Fibroblast of pulmonary artery (primary cell): Measurements from ENCODE around the gene RRBP1.
A peak's percentile ranks its signal among the peaks of the same experiment; 100 is the strongest.

Experiments used
- DNase-seq: peaks from one replicate; pipeline ENCODE4 v3.0.0-alpha.2; 2010; ENCODE audit warnings: low read depth
- H3K4me3 ChIP-seq: replicated peaks from 2 replicates; pipeline ENCODE4 v1.5.1; 2011; ENCODE audit warnings: low read depth, mild to moderate bottlenecking, control low read depth, low read length, moderate library complexity
- TF ChIP-seq, protein P1 (sequence below): IDR thresholded peaks from 2 replicates; pipeline ENCODE4 v1.5.1; 2011; ENCODE audit warnings: mild to moderate bottlenecking, control low read depth, low read length, inconsistent platforms; ENCODE audit errors: missing control alignments

Gene RRBP1

DNA sequence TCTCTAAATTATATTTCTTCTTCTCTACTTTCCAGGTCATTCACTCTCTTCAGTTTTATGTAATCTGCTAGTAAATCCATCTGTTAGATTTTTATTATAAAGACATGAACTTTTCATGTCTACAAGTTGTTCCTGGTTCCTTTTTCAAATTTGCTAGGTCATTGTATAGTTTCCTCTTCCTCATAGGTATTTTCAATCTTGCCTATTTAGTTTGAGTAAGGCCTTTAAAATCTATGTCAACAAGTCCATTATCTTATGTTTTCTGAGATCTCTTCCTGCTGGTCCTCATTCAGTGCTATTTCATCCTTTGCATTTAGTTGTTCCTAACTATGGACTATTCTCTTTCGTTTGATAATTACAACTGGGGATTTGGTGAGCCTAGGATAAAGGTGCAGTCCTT is 11.0 kb downstream of the RRBP1 start:
- TF ChIP-seq, protein P1, sequence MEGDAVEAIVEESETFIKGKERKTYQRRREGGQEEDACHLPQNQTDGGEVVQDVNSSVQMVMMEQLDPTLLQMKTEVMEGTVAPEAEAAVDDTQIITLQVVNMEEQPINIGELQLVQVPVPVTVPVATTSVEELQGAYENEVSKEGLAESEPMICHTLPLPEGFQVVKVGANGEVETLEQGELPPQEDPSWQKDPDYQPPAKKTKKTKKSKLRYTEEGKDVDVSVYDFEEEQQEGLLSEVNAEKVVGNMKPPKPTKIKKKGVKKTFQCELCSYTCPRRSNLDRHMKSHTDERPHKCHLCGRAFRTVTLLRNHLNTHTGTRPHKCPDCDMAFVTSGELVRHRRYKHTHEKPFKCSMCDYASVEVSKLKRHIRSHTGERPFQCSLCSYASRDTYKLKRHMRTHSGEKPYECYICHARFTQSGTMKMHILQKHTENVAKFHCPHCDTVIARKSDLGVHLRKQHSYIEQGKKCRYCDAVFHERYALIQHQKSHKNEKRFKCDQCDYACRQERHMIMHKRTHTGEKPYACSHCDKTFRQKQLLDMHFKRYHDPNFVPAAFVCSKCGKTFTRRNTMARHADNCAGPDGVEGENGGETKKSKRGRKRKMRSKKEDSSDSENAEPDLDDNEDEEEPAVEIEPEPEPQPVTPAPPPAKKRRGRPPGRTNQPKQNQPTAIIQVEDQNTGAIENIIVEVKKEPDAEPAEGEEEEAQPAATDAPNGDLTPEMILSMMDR: no peak
- DNase-seq: no peak
- H3K4me3 ChIP-seq: no peak overlapping the region

DNA sequence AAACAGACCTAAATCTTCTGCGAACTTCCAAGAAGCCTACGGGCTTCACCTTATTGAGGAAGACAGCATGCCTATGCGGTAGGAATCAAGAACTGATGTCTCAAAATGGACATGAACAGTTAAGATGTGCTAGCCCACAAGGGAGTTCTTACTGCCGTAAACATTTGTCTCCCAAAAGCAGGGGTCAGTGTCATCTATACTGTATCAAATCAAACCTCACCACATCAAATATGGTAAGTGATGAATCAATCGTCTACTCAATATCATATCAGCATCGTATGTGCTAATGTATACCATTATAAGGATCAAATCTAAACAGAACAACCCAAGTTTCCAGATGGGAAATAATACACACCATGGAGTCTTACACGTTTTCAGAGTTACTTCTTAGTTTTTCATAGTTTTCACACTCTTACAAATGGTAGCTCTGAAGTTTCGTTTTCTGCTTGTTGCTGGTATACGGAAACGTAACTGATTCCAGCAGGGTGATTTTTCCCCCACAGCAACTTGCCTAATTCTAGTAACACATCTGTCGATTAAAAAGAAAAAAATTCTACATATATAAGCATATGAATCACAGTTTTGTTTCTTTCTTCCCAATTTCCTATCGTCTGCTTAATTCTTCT is 12.6 kb downstream of the RRBP1 start:
- TF ChIP-seq, protein P1: no peak
- no peak overlapping the region for H3K4me3 ChIP-seq
- no peak for DNase-seq

DNA sequence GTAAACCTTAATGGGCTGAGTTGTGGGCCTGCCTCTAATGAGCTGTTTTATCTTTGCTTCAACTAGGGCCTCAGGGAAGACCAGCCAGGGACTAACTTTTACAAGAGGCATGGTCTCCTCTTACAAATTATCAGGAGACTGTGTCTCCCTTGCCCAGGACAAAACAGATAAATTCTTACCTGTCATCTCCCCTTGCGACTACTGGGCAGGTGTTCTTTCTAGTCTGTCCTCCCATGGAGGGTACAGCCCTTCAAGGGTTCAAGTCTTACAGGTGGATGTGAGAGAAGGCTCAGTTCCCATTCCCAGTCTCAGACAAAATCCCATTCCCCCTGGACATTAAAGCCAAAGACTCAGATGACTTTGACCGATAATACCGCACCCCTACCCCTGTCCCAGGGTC is 13.6 kb downstream of the RRBP1 start:
- TF ChIP-seq, protein P1: no peak
- no peak overlapping the region for H3K4me3 ChIP-seq
- DNase-seq: no peak

DNA sequence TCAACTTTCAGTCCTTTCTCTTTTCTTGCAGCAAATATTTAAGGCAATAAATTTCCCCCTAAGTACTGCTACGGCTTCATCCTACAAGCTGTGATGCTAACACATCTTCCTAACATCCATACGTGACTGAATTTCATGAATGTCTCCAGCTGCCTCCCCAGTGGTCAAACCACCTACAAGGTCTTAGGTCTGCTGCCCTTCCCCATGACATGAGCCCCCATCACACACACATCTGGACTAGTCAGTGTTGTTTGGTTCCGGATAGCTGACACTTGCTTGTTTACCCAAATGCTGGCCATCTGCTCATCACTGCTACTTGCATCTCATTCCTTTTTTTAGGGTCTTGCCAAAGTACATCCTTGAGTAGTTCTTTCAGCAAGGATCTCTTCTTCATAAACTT is 14.6 kb downstream of the RRBP1 start:
- no peak for DNase-seq
- no peak overlapping the region for H3K4me3 ChIP-seq
- TF ChIP-seq, protein P1: no peak

DNA sequence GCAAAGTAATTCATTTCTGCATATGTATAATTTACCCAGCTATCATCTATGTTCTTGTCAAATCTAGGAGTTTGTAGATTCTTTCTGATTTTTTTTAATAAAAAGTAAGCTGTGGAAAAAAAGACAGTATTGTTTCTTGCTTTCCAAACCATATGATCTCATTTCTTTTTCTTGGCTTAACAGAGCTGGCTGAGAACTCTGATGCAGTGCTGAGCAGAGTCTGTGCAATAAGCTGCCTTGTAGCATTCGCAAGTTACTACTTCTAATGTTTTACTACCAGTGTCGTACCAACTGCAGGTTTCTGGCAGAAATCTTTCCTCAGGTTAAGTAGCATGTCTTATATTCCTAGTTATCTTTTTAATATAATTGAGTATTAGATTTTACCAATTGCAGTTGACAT is 15.6 kb downstream of the RRBP1 start:
- peak; percentile 71 for DNase-seq
- no peak overlapping the region for H3K4me3 ChIP-seq
- TF ChIP-seq, protein P1: no peak

DNA sequence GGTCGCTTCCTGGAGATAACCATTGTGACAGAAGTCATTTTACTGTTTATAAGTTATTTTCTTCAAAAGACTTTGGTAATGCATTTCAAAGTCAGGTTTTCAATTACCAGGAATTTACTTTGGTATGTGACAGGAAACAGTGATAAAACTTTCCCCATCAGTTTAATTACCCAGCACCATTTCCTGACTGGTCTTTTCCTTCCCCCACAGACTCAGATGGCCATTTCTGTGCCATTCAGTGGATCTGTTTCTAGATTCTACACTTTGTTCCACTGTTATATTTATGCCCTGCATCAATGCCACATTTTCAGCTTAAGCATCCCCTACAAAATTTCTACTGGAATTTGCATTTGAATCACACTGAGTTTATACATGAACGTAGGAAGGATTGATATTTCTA is 16.3 kb downstream of the RRBP1 start:
- TF ChIP-seq, protein P1: no peak
- DNase-seq: no peak
- H3K4me3 ChIP-seq: no peak overlapping the region

DNA sequence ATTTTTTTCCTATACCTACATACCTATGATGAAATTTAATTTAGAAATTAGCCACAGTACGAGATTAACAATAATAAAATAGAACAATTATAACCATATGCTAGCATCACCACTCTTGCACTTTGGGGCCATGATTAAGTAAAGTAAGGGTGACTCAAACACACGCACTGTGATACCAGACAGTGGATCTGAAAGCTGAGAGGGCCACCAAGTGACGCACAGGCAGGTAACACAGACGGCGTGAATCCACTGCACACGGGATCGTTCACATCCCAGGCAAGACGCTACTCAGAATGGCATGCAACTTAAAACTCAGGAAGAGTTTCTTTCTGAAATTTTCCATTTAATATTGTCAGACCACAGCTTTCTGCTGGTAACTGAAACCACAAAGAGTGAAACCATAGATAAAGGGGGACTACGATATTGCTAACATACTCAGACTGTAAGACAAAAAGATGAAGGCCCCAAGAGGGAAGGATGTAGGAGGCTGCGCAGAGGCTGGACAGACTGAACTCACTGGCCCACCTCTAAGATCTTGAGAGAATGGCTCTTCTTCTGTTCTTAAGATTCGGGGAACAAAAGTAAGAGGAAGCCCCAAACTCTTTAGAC is 17.9 kb downstream of the RRBP1 start:
- no peak overlapping the region for H3K4me3 ChIP-seq
- no peak for DNase-seq
- TF ChIP-seq, protein P1: no peak
